Activated B cell treated with CpG ODN at 0.5 μM for 24 hours (primary cell): Measurements from ENCODE around the gene TERT. TPM values are rescaled to one million over a fixed set of nuclear protein-coding genes. Genes with fewer than 3 reads are reported as not detected.

Experiments
- ATAC-seq: fragments of 200-7000 bp; cut with Tn5 transposase; one replicate; pipeline ENCODE4 v1.10.0; 2021; ENCODE audit warnings: low read depth, mild to moderate bottlenecking, moderate library complexity
- CTCF ChIA-PET: fragments of 350-600 bp; sonication (Branson Sonifier 250); formaldehyde crosslinking; loops from one replicate; lab custom pipeline; 2021; ENCODE audit warnings: antibody characterized with exemption; lab: Charles Lee
- POLR2A ChIA-PET: fragments of 350-600 bp; sonication (Branson Sonifier 250); formaldehyde crosslinking; loops from one replicate; lab custom pipeline; 2021; ENCODE audit warnings: antibody characterized with exemption; lab: Charles Lee
- DNase-seq: peaks from one replicate; pipeline ENCODE4 v3.0.0; 2022
- H3K27ac Mint-ChIP-seq: one replicate; pipeline ENCODE4 v1.8.0; 2020; ENCODE audit warnings: mixed read lengths
- H3K27me3 Mint-ChIP-seq: one replicate; pipeline ENCODE4 v1.8.0; 2021; ENCODE audit warnings: mixed read lengths
- H3K36me3 Mint-ChIP-seq: one replicate; pipeline ENCODE4 v1.8.0; 2021; ENCODE audit warnings: low read depth, mixed read lengths
- H3K4me1 Mint-ChIP-seq: one replicate; pipeline ENCODE4 v1.8.0; 2021; ENCODE audit warnings: mixed read lengths
- H3K4me3 Mint-ChIP-seq: one replicate; pipeline ENCODE4 v1.8.0; 2020; ENCODE audit warnings: mild to moderate bottlenecking, mixed read lengths
- H3K9me3 Mint-ChIP-seq: one replicate; pipeline ENCODE4 v1.8.0; 2020; ENCODE audit warnings: mixed read lengths
- intact Hi-C: fragments of 100-400 bp; cut with micrococcal nuclease; formaldehyde crosslinking; loops from one replicate; pipeline ENCODE4 v1.15.1; 2024
- total RNA-seq: library from RNA; stranded (reverse); gene quantifications from 2 replicates; pipeline ENCODE4 v1.2.3, GENCODE V29; 2022
- TF ChIP-seq, protein P1 (sequence below): fragments of 200-600 bp; IDR thresholded peaks from one replicate; pipeline ENCODE4 v1.8.0; 2022; ENCODE audit warnings: antibody characterized with exemption, mild to moderate bottlenecking

TERT gene
- total RNA-seq, 1 donor from 2014 or later: 0.35 TPM

GRCh38 chr5:1219768-1220100 lies 75.1 kb downstream of the TERT start:
- POLR2A ChIA-PET: no interaction called here

DNA sequence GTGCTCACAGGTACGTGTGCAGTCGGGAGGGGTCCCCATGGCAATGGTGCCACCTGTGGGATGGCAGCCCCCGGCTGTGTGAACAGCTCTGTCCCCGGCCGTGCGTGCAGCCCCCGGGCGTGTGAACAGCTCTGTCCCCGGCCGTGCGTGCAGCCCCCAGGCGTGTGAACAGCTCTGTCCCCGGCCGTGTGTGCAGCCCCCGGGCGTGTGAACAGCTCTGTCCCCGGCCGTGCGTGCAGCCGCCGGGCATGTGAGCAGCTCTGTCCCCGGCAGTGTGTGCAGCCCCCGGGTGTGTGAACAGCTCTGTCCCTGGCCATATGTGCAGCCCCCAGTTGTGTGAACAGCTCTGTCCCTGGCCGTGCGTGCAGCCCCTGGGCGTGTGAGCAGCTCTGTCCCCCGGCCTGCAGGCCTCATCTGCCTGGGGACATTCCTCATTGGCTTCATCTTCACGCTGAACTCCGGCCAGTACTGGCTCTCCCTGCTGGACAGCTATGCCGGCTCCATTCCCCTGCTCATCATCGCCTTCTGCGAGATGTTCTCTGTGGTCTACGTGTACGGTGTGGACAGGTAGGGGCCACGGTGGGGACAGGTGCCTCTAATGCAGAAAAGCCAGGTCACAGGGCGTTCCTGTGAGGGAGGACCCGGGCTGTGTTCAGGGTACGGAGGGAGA lies 75.6 kb downstream of the TERT start:
- H3K27ac Mint-ChIP-seq: no peak overlapping the region
- H3K4me1 Mint-ChIP-seq: no peaks in the 10 kb centered on the region
- TF ChIP-seq, protein P1, sequence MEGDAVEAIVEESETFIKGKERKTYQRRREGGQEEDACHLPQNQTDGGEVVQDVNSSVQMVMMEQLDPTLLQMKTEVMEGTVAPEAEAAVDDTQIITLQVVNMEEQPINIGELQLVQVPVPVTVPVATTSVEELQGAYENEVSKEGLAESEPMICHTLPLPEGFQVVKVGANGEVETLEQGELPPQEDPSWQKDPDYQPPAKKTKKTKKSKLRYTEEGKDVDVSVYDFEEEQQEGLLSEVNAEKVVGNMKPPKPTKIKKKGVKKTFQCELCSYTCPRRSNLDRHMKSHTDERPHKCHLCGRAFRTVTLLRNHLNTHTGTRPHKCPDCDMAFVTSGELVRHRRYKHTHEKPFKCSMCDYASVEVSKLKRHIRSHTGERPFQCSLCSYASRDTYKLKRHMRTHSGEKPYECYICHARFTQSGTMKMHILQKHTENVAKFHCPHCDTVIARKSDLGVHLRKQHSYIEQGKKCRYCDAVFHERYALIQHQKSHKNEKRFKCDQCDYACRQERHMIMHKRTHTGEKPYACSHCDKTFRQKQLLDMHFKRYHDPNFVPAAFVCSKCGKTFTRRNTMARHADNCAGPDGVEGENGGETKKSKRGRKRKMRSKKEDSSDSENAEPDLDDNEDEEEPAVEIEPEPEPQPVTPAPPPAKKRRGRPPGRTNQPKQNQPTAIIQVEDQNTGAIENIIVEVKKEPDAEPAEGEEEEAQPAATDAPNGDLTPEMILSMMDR: no peak
- no peaks in the 10 kb centered on the region for H3K36me3 Mint-ChIP-seq
- peaks cover 3% of the 10 kb centered on the region for H3K9me3 Mint-ChIP-seq
- no peak for DNase-seq
- peaks cover 13% of the 10 kb centered on the region for H3K27me3 Mint-ChIP-seq
- no peak for ATAC-seq
- ChIA-PET CTCF (no interaction called here), POLR2A (no interaction called here)
- H3K4me3 Mint-ChIP-seq: no peak overlapping the region
- intact Hi-C loops: no loop called here

More at GRCh38 chr5:1219768-1220100, 75.1 kb downstream of the TERT start:
- intact Hi-C loops: no loop called here
- no peak overlapping the region for H3K27ac Mint-ChIP-seq
- H3K27me3 Mint-ChIP-seq: peaks cover 13% of the 10 kb centered on the region
- no peak overlapping the region for H3K4me3 Mint-ChIP-seq
- H3K36me3 Mint-ChIP-seq: no peaks in the 10 kb centered on the region
- peaks cover 3% of the 10 kb centered on the region for H3K9me3 Mint-ChIP-seq
- DNase-seq: no peak
- TF ChIP-seq, protein P1: no peak
- ATAC-seq: no peak
- H3K4me1 Mint-ChIP-seq: no peaks in the 10 kb centered on the region
- CTCF ChIA-PET: no interaction called here

DNA sequence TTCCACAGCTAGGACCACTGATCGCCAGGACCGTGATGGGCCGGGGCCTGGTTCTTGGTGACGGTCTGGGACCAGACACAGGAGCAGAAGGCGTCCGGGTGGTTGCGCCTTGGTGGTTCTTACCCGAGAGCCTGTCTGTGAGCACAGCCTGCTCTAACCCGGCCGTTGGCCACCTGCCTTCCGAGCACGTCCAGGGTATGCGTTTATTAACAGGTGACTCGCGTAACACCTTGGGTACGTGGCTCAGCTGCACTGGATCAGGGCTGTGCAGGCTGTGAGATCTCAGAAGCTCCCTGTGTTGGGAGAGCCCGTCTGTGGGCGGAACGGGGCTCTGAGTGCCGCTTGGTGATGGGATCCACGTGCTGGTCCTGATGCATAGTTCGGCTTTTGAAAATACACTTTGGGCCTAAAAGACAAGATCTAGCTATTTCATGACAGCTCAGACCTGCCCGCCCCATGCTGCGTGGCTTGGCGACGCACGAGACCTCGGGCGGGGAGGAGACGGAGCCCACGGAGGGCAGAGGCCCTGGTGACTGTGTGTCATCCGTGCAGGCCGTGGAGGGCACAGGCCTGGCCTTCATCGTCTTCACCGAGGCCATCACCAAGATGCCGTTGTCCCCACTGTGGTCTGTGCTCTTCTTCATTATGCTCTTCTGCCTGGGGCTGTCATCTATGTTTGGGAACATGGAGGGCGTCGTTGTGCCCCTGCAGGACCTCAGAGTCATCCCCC lies 76.4 kb downstream of the TERT start:
- ChIA-PET POLR2A (no interaction called here), CTCF (no interaction called here)
- DNase-seq (no peak), ATAC-seq (no peak)
- Mint-ChIP-seq H3K4me1 (no peaks in the 10 kb centered on the region), H3K36me3 (no peaks in the 10 kb centered on the region), H3K4me3 (no peak overlapping the region), H3K27ac (no peak overlapping the region), H3K27me3 (peaks cover 13% of the 10 kb centered on the region), H3K9me3 (peaks cover 3% of the 10 kb centered on the region)
- TF ChIP-seq, protein P1: no peak
- intact Hi-C loops: no loop called here

- Mint-ChIP-seq H3K4me1 (no peaks in the 10 kb centered on the region), H3K27me3 (peaks cover 13% of the 10 kb centered on the region), H3K27ac (no peak overlapping the region), H3K36me3 (no peaks in the 10 kb centered on the region), H3K9me3 (peaks cover 3% of the 10 kb centered on the region), H3K4me3 (no peak overlapping the region)
- TF ChIP-seq, protein P1: no peak
- POLR2A ChIA-PET: no interaction called here
- intact Hi-C loops: no loop called here
- no peak for ATAC-seq
- CTCF ChIA-PET: no interaction called here
- DNase-seq: no peak
Observed at GRCh38 chr5:1217596-1218206, 77.2 kb downstream of the TERT start.

GRCh38 chr5:1216918-1217295 lies 78.0 kb downstream of the TERT start:
- CTCF ChIA-PET: no interaction called here
- Mint-ChIP-seq H3K27me3 (peaks cover 13% of the 10 kb centered on the region), H3K9me3 (peaks cover 3% of the 10 kb centered on the region), H3K36me3 (no peaks in the 10 kb centered on the region), H3K27ac (no peak overlapping the region), H3K4me1 (no peaks in the 10 kb centered on the region), H3K4me3 (no peak overlapping the region)
- intact Hi-C loops: no loop called here
- DNase-seq: no peak
- ATAC-seq: no peak
- TF ChIP-seq, protein P1: no peak
- POLR2A ChIA-PET: no interaction called here
